WTC11 (cell line): ENCODE data around the gene CAMK2D. TPM values are rescaled to one million over a fixed set of nuclear protein-coding genes. Genes with fewer than 3 reads are reported as not detected.

Experiments used
- ATAC-seq: fragments of 200-7000 bp; cut with Tn5 transposase; 2 replicates; pipeline ENCODE4 v1.10.0; 2021; ENCODE audit warnings: mild to moderate bottlenecking, moderate library complexity
- CTCF ChIA-PET: fragments of 300-600 bp; sonication (Branson Sonifier 250); formaldehyde crosslinking; loops from one replicate; lab custom pipeline; 2021; ENCODE audit warnings: antibody characterized with exemption; lab: Charles Lee
- POLR2A ChIA-PET: fragments of 350-600 bp; sonication (Branson Sonifier 250); formaldehyde crosslinking; loops from one replicate; lab custom pipeline; 2021; ENCODE audit warnings: antibody characterized with exemption; lab: Charles Lee
- DNase-seq: peaks from one replicate; pipeline ENCODE4 v3.0.0; 2021; ENCODE audit warnings: low spot score
- H3K27ac Mint-ChIP-seq: 2 replicates; pipeline ENCODE4 v1.8.0; 2021; ENCODE audit warnings: mixed read lengths
- H3K27me3 Mint-ChIP-seq: 2 replicates; pipeline ENCODE4 v1.8.0; 2021; ENCODE audit warnings: low read depth, mild to moderate bottlenecking, moderate library complexity, mixed read lengths
- H3K36me3 Mint-ChIP-seq: 2 replicates; pipeline ENCODE4 v1.8.0; 2021; ENCODE audit warnings: mixed read lengths
- H3K4me1 Mint-ChIP-seq: 2 replicates; pipeline ENCODE4 v1.8.0; 2022; ENCODE audit warnings: mixed read lengths
- H3K4me3 Mint-ChIP-seq: 2 replicates; pipeline ENCODE4 v1.8.0; 2021; ENCODE audit warnings: mild to moderate bottlenecking, moderate library complexity, mixed read lengths
- H3K9me3 Mint-ChIP-seq: 2 replicates; pipeline ENCODE4 v1.8.0; 2021; ENCODE audit warnings: mixed read lengths
- AFF4 ChIP-seq: sonication (generic); formaldehyde crosslinking; IDR thresholded peaks from 2 replicates; pipeline ENCODE4 v1.8.1; 2023; ENCODE audit warnings: mild to moderate bottlenecking, missing genetic modification reagents, borderline replicate concordance
- ATF6 ChIP-seq: sonication (generic); formaldehyde crosslinking; IDR thresholded peaks from 2 replicates; pipeline ENCODE4 v1.8.1; 2023; ENCODE audit warnings: mild to moderate bottlenecking, missing genetic modification reagents
- CREB1 ChIP-seq: sonication (generic); formaldehyde crosslinking; IDR thresholded peaks from 2 replicates; pipeline ENCODE4 v1.8.0; 2023; ENCODE audit warnings: mild to moderate bottlenecking, missing genetic modification reagents
- EMX1 ChIP-seq: fragments of 250-450 bp; sonication (Bioruptor Pico); IDR thresholded peaks from 2 replicates; pipeline ENCODE4 v1.8.0; 2021; ENCODE audit warnings: mild to moderate bottlenecking
- ESRRA ChIP-seq: sonication (generic); formaldehyde crosslinking; IDR thresholded peaks from 2 replicates; pipeline ENCODE4 v1.8.1; 2022; ENCODE audit warnings: mild to moderate bottlenecking, missing genetic modification reagents, borderline replicate concordance
- ETV6 ChIP-seq: sonication (generic); formaldehyde crosslinking; IDR thresholded peaks from 2 replicates; pipeline ENCODE4 v1.8.1; 2022; ENCODE audit warnings: mild to moderate bottlenecking, missing genetic modification reagents
- FOXJ3 ChIP-seq: sonication (generic); formaldehyde crosslinking; IDR thresholded peaks from 2 replicates; pipeline ENCODE4 v1.9.0; 2021; ENCODE audit warnings: missing genetic modification reagents, mild to moderate bottlenecking, borderline replicate concordance
- IRF2 ChIP-seq: sonication (generic); formaldehyde crosslinking; IDR thresholded peaks from 2 replicates; pipeline ENCODE4 v1.8.0; 2022; ENCODE audit warnings: low read depth, missing genetic modification reagents, borderline replicate concordance
- JUN ChIP-seq: sonication (generic); formaldehyde crosslinking; IDR thresholded peaks from 2 replicates; pipeline ENCODE4 v1.8.0; 2023; ENCODE audit warnings: mild to moderate bottlenecking, missing genetic modification reagents
- NR3C1 ChIP-seq: sonication (generic); formaldehyde crosslinking; conservative IDR thresholded peaks from 2 replicates; pipeline ENCODE4 v1.8.1; 2023; ENCODE audit warnings: low read depth, mild to moderate bottlenecking, missing genetic modification reagents
- USF1 ChIP-seq: sonication (generic); formaldehyde crosslinking; IDR thresholded peaks from 2 replicates; pipeline ENCODE4 v1.8.0; 2022; ENCODE audit warnings: mild to moderate bottlenecking, missing genetic modification reagents
- ZBTB21 ChIP-seq: sonication (generic); formaldehyde crosslinking; IDR thresholded peaks from 2 replicates; pipeline ENCODE4 v1.8.1; 2023; ENCODE audit warnings: mild to moderate bottlenecking, missing genetic modification reagents, borderline replicate concordance
- ZNF121 ChIP-seq: sonication (generic); formaldehyde crosslinking; IDR thresholded peaks from 2 replicates; pipeline ENCODE4 v1.8.0; 2023; ENCODE audit warnings: missing genetic modification reagents
- ZNF219 ChIP-seq: sonication (generic); formaldehyde crosslinking; IDR thresholded peaks from 2 replicates; pipeline ENCODE4 v1.8.0; 2023; ENCODE audit warnings: missing genetic modification reagents, mild to moderate bottlenecking, borderline replicate concordance
- ZSCAN18 ChIP-seq: fragments of 250-450 bp; sonication (Bioruptor Pico); IDR thresholded peaks from 2 replicates; pipeline ENCODE4 v2.1.2; 2022; ENCODE audit warnings: mild to moderate bottlenecking, moderate library complexity
- total RNA-seq: library from RNA; stranded (reverse); gene quantifications from 3 replicates; pipeline ENCODE4 v1.2.3, GENCODE V29; 2021
- TF ChIP-seq, protein P1 (sequence below): fragments of 250-450 bp; sonication (Bioruptor Pico); IDR thresholded peaks from 2 replicates; pipeline ENCODE4 v1.8.0; 2021; ENCODE audit warnings: mild to moderate bottlenecking
- TF ChIP-seq, protein P2 (sequence below): sonication (generic); formaldehyde crosslinking; IDR thresholded peaks from 2 replicates; pipeline ENCODE4 v1.8.1; 2022; ENCODE audit warnings: low read depth, mild to moderate bottlenecking, moderate library complexity, missing genetic modification reagents, borderline replicate concordance
- TF ChIP-seq, protein P3 (sequence below): fragments of 250-450 bp; sonication (Bioruptor Pico); conservative IDR thresholded peaks from 2 replicates; pipeline ENCODE4 v1.9.0; 2021; ENCODE audit warnings: mild to moderate bottlenecking
- TF ChIP-seq, protein P4 (sequence below): sonication (generic); formaldehyde crosslinking; IDR thresholded peaks from 2 replicates; pipeline ENCODE4 v1.8.0; 2022; ENCODE audit warnings: missing genetic modification reagents
- TF ChIP-seq, protein P5 (sequence below): sonication (generic); formaldehyde crosslinking; IDR thresholded peaks from 2 replicates; pipeline ENCODE4 v1.8.1; 2022; ENCODE audit warnings: mild to moderate bottlenecking, moderate library complexity, missing genetic modification reagents

The CAMK2D gene
- total RNA-seq, 1 experiment from 2014 or later, result 16.5 TPM

GRCh38 chr4:113455061-113455460 is 306.5 kb downstream of the CAMK2D start:
- POLR2A ChIA-PET, result no interaction called here

More at GRCh38 chr4:113455061-113455460, 306.5 kb downstream of the CAMK2D start:
- Mint-ChIP-seq H3K9me3 (no peaks in the 10 kb centered on the region), H3K27ac (0 out of 2 replicates have a peak overlapping the region, but pooled peaks have one; percentile 36)
- ATAC-seq, result 0 out of 2 replicates have a peak, but pooled peaks have one; percentile 10
- DNase-seq, result no peak
- no peak for TF ChIP-seq CREB1 (CRISPR knock-in tag)
- no peak for TF ChIP-seq ZNF219 (CRISPR knock-in tag)
- TF ChIP-seq ETV6 (CRISPR knock-in tag), result no peak
- no peak for TF ChIP-seq ATF6 (CRISPR knock-in tag)
- no peak for TF ChIP-seq ZNF121
- TF ChIP-seq, protein P1, sequence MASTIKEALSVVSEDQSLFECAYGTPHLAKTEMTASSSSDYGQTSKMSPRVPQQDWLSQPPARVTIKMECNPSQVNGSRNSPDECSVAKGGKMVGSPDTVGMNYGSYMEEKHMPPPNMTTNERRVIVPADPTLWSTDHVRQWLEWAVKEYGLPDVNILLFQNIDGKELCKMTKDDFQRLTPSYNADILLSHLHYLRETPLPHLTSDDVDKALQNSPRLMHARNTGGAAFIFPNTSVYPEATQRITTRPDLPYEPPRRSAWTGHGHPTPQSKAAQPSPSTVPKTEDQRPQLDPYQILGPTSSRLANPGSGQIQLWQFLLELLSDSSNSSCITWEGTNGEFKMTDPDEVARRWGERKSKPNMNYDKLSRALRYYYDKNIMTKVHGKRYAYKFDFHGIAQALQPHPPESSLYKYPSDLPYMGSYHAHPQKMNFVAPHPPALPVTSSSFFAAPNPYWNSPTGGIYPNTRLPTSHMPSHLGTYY (CRISPR knock-in tag), result no peak
- TF ChIP-seq, protein P2, sequence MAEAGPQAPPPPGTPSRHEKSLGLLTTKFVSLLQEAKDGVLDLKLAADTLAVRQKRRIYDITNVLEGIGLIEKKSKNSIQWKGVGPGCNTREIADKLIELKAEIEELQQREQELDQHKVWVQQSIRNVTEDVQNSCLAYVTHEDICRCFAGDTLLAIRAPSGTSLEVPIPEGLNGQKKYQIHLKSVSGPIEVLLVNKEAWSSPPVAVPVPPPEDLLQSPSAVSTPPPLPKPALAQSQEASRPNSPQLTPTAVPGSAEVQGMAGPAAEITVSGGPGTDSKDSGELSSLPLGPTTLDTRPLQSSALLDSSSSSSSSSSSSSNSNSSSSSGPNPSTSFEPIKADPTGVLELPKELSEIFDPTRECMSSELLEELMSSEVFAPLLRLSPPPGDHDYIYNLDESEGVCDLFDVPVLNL (CRISPR knock-in tag), result no peak
- TF ChIP-seq AFF4, result no peak
- TF ChIP-seq FOXJ3 (CRISPR knock-in tag), result no peak
- no peak for TF ChIP-seq USF1
- TF ChIP-seq ZBTB21 (CRISPR knock-in tag), result no peak
- TF ChIP-seq, protein P3, sequence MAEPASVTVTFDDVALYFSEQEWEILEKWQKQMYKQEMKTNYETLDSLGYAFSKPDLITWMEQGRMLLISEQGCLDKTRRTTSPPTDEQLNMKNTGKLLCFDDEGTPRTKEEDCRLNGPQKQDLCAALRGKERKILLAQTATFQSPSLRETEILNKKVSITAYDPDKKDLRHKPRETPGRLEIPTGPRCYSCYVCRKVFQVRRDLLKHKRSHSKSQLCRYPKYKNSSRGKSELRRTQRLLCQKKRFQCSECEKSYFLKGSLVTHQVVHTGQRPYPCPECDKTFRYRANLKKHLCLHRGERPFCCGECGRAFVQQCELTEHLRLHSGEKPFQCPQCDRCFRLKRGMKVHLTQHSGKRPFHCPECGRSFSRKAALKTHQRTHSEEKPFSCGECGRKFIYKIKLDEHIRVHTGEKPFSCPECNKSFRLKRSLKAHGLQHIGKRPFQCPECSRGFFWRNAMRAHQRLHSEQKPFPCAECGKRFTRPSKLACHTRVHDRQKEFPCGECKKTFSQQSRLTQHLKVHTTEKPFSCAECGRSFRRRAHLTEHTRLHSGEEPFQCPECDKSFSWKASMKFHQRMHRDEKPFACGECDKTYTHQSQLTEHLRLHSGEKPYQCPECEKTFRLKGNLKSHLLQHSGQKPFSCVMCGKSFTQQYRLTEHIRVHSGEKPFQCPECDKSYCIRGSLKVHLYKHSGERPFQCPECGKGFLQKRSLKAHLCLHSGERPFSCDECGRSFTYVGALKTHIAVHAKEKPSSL (CRISPR knock-in tag), result no peak
- TF ChIP-seq, protein P4, sequence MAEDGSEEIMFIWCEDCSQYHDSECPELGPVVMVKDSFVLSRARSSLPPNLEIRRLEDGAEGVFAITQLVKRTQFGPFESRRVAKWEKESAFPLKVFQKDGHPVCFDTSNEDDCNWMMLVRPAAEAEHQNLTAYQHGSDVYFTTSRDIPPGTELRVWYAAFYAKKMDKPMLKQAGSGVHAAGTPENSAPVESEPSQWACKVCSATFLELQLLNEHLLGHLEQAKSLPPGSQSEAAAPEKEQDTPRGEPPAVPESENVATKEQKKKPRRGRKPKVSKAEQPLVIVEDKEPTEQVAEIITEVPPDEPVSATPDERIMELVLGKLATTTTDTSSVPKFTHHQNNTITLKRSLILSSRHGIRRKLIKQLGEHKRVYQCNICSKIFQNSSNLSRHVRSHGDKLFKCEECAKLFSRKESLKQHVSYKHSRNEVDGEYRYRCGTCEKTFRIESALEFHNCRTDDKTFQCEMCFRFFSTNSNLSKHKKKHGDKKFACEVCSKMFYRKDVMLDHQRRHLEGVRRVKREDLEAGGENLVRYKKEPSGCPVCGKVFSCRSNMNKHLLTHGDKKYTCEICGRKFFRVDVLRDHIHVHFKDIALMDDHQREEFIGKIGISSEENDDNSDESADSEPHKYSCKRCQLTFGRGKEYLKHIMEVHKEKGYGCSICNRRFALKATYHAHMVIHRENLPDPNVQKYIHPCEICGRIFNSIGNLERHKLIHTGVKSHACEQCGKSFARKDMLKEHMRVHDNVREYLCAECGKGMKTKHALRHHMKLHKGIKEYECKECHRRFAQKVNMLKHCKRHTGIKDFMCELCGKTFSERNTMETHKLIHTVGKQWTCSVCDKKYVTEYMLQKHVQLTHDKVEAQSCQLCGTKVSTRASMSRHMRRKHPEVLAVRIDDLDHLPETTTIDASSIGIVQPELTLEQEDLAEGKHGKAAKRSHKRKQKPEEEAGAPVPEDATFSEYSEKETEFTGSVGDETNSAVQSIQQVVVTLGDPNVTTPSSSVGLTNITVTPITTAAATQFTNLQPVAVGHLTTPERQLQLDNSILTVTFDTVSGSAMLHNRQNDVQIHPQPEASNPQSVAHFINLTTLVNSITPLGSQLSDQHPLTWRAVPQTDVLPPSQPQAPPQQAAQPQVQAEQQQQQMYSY (CRISPR knock-in tag), result no peak
- TF ChIP-seq JUN, result no peak
- no peak for TF ChIP-seq IRF2 (CRISPR knock-in tag)
- TF ChIP-seq, protein P5, sequence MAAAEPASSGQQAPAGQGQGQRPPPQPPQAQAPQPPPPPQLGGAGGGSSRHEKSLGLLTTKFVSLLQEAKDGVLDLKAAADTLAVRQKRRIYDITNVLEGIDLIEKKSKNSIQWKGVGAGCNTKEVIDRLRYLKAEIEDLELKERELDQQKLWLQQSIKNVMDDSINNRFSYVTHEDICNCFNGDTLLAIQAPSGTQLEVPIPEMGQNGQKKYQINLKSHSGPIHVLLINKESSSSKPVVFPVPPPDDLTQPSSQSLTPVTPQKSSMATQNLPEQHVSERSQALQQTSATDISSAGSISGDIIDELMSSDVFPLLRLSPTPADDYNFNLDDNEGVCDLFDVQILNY (CRISPR knock-in tag), result no peak
- no peak for TF ChIP-seq ZSCAN18 (CRISPR knock-in tag)
- no peak for TF ChIP-seq EMX1 (CRISPR knock-in tag)
- no peak for TF ChIP-seq ESRRA (CRISPR knock-in tag)
- TF ChIP-seq NR3C1, result no peak
- TF ChIP-seq, all 79 proteins: peak for 0
- Mint-ChIP-seq H3K4me1 (peaks cover 58% of the 10 kb centered on the region), H3K36me3 (no peaks in the 10 kb centered on the region), H3K27me3 (no peaks in the 10 kb centered on the region), H3K4me3 (no peak overlapping the region)
- CTCF ChIA-PET, result no interaction called here
